Measurements from ENCODE around the gene CALHM3.

The CALHM3 gene

GRCh38 chr10:103449208-103450144 is 29.6 kb downstream of the CALHM3 start:
- no peak for FAIRE-seq

- no peak for FAIRE-seq
Measured at GRCh38 chr10:103448746-103449145, 30.3 kb downstream of the CALHM3 start.

- FAIRE-seq: no peak
Measured at GRCh38 chr10:103447187-103447586, 31.9 kb downstream of the CALHM3 start.

DNA sequence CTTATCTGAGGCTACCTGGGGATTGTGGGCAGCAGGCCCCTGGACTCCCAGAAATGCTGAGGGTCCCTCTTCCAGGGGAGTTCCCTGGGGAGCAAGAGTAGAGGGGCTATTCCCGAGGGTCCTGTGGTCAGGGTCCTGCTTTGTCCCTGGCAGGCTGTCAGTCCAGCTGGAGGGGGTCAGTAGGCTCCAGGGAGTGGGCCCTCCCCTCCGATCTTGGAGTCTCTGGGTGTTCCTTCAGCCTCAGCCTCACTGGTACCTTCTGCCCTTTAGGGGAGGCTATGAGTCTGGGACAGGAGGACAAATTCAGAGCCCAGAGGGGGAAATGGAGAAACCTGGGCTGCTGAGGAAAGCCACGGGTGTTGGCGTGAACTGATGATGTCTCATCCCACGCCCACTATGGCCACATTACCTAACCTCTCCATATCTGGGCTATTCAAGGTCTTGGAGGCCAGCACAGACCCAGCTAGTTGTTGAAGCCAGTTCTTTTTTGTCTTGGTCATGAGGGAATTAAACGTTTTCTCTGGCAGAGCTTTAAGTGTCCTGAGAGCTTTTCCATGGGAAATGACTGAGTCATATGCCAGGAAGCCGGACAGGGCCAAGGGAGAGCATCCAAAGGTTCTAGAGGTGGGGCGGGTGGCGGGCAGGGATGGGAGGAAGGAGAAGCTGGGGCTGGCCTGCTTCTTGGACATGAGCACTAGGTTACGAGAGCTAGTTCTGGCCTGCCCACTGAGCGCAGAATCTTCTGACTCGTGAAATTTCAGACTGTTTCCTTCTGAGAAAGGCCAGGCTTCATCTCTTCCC is 33.1 kb downstream of the CALHM3 start:
- FAIRE-seq: no peak

DNA sequence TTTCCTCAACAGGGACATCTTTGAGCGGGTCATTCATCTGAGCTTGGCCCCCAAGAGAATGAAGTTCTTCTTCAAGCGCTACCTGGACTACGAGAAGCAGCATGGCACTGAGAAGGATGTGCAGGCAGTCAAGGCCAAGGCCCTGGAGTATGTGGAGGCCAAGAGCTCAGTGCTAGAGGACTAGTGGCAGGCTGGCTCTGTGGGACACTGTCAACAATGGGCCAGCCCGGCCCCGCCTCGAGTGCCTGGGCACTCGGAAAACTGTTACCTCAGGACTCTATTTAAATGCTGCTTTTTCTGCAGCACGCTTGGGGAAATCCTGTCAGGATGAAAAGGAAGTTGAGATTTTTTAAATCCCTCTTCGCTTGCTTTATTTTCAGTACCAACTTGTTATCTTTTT is 33.7 kb downstream of the CALHM3 start:
- no peak for FAIRE-seq

DNA sequence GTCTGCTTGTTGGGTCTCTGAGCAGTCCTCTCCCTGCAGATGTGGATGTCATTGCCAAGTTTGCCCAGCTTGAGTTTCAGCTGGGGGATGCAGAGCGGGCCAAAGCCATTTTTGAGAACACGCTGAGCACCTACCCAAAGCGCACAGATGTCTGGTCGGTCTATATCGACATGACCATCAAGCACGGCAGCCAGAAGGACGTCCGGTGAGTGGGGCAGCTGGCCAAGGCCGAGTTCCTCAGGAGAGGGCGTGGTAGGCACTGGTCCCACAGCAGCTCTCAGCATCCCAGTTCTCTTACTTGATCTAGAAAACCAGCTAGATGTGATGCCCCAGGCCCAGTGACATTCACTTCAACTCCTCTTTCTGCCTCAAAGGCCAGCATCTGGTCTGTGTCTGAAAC is 34.6 kb downstream of the CALHM3 start:
- FAIRE-seq: no peak

DNA sequence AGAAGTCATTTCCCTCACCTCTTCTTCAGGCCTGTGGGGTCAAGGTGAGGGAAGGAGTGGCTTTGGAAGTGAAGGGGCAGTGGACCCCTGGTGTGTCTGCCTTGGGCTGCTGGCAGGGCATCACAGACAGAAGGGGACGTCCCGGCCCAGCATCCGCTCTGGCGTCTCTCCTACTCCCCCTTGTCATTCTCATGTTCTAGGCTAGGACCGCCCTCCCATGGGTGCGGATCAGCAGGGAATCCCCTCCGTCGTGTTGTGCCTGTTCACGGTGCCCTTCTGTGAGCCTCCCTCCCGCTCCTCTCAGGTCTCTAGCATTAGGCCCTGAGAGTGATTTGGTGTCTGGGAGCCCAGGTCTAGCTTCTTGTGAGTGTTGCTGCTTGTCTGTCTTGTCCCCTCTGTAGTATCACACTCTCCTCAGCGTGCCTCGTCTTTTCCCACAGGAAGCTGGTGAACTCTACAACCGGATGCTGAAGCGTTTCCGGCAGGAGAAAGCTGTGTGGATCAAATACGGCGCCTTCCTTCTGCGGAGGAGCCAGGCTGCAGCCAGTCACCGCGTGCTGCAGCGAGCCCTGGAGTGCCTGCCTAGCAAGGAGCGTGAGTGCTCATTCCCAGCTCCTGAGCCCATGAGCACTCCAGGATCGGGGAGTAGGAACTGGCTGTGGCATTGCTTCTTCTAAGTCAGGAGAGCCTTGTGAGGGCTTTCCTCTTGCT is 35.4 kb downstream of the CALHM3 start:
- no peak for FAIRE-seq

GRCh38 chr10:103442031-103442461 is 37.0 kb downstream of the CALHM3 start:
- no peak for FAIRE-seq

- FAIRE-seq: no peak
Measured at GRCh38 chr10:103441611-103442010, 37.4 kb downstream of the CALHM3 start.

- FAIRE-seq: no peak
Measured at GRCh38 chr10:103441206-103441605, 37.8 kb downstream of the CALHM3 start.

DNA sequence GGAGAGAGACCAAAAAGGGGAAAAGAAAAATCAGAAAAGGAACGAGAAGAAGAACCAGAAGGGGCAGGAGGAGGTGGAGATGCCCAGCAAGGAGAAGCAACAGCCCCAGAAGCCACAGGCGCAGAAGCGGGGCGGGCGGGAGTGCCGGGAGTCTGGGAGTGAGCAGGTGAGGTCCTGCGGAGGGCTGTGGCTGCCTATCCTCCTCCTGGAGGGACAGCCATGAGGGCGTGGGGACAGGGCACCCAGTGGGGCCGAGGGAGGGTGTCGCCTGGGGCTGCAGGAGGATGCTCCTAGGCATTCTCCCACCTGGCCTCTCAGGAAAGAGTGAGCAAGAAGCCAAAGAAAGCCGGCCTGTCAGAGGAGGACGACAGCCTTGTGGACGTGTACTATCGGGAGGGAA is 38.6 kb downstream of the CALHM3 start:
- FAIRE-seq: no peak

GRCh38 chr10:103439776-103440175 is 39.3 kb downstream of the CALHM3 start:
- FAIRE-seq: no peak

- FAIRE-seq: no peak
Measured at GRCh38 chr10:103433858-103434257, 45.2 kb downstream of the CALHM3 start.

GRCh38 chr10:103431902-103432301 is 47.1 kb downstream of the CALHM3 start:
- FAIRE-seq: no peak

DNA sequence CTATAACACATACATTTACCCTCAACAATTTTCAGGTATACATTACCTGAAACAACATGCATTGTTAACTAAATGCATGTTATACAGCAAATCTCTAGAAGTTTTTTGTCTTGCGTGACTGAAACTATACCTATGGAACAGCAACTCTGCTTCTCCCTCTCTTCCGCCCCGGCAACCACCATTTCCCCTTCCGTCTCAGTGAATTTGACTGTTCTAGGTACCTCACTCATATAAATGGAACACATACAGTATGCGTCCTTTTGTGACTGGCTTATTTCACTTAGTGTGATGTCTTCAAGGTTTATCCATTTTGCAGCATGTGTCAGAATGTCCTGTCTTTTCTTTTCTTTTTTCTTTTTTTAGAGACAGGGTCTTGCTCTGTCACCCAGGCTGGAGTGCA is 49.4 kb downstream of the CALHM3 start:
- FAIRE-seq: no peak

DNA sequence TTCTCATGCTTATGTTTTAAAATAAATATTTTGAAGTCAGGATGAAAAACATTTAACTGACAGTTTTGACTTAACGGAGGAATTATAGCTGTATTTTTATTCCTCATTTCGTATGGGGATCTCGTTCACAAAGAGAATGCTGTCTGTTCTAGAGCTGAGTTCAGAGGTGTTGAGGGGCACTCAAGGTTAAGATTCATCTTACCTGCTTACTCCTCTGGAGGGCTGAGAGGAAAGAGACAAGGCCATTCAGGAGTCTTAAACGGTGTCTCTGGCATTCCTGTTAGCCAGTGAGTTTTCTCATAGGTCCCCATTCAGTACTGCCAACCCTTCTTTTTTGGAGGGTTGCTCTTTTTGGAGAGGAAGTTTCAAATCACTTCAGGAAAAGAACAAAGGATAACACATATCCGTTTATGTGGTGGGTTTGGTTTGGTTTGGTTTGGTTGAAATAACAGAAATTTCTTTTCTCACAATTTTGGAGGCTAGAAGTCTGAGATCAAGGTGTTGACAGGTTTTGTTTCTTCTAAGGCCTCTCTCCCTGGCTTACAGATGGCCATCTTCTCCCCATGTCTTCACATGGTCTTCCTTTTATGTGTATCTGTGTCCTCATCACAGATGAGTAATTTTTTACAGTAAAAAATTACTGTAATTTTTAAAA is 49.9 kb downstream of the CALHM3 start:
- FAIRE-seq: no peak

DNA sequence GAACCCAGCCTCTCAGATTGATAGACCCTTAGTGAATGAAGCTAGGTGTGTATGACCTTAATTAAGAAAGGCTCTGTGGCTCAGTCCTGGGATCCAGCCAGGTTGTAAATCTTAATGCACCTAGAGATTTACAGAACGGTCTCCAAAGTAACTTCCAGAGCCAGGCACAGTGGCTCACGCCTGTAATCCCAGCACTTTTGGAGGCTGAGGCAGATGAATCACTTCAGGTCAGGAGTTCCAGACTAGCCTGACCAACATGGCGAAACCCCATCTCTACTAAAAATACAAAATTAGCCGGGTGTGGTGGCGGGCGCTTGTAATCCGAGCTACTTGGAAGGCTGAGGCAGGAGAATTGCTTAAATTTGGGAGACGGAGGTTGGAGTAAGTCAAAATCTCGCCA is 51.2 kb downstream of the CALHM3 start:
- FAIRE-seq: no peak

- FAIRE-seq: no peak
Measured at GRCh38 chr10:103423748-103424147, 55.3 kb downstream of the CALHM3 start.

Measured in endometrium (tissue), 2 donors.